ENCODE data around the gene BRICD5.

BRICD5 gene

GRCh38 chr16:2236337-2237101 lies 25.9 kb upstream of the BRICD5 start, which contains the start of gene DNASE1L2 (continued):
- TF ChIP-seq, protein P1, sequence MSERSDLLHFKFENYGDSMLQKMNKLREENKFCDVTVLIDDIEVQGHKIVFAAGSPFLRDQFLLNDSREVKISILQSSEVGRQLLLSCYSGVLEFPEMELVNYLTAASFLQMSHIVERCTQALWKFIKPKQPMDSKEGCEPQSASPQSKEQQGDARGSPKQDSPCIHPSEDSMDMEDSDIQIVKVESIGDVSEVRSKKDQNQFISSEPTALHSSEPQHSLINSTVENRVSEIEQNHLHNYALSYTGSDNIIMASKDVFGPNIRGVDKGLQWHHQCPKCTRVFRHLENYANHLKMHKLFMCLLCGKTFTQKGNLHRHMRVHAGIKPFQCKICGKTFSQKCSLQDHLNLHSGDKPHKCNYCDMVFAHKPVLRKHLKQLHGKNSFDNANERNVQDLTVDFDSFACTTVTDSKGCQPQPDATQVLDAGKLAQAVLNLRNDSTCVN (tag by site-specific recombination; optimal IDR thresholded peaks at IDR 0.05) = no peak
- TF ChIP-seq ZNF169 (tag by site-specific recombination; IDR thresholded peaks at IDR 0.05) (no peak), SP2 (tag by site-specific recombination; IDR thresholded peaks at IDR 0.05) (peak; percentile 26), SCRT2 (tag by site-specific recombination; IDR thresholded peaks at IDR 0.05) (no peak; the same call in 1 of the 2 replicates), ZNF324 (tag by site-specific recombination; IDR thresholded peaks at IDR 0.05) (no peak), ZSCAN23 (tag by site-specific recombination; IDR thresholded peaks at IDR 0.05) (no peak), GLI2 (tag by site-specific recombination; IDR thresholded peaks at IDR 0.05; ENCODE audit: borderline replicate concordance, low read depth) (no peak), GLIS1 (tag by site-specific recombination; IDR thresholded peaks at IDR 0.05) (no peak), YY2 (tag by site-specific recombination; IDR thresholded peaks at IDR 0.05) (no peak), ZNF596 (tag by site-specific recombination; IDR thresholded peaks at IDR 0.05) (no peak), ZNF19 (tag by site-specific recombination; IDR thresholded peaks at IDR 0.05; ENCODE audit: low read depth) (no peak), SP7 (tag by site-specific recombination; IDR thresholded peaks at IDR 0.05) (no peak), ZNF830 (tag by site-specific recombination; IDR thresholded peaks at IDR 0.05; ENCODE audit: low read depth) (no peak), MYNN (tag by site-specific recombination; IDR thresholded peaks at IDR 0.05; ENCODE audit: borderline replicate concordance) (no peak), RBAK (tag by site-specific recombination; IDR thresholded peaks at IDR 0.05) (no peak), ZNF155 (tag by site-specific recombination; IDR thresholded peaks at IDR 0.05) (no peak), ZNF610 (tag by site-specific recombination; IDR thresholded peaks at IDR 0.05; ENCODE audit: borderline replicate concordance) (no peak), PRDM1 (tag by site-specific recombination; IDR thresholded peaks at IDR 0.05) (no peak), ZBTB1 (tag by site-specific recombination; IDR thresholded peaks at IDR 0.05) (no peak), ZNF585B (tag by site-specific recombination; IDR thresholded peaks at IDR 0.05) (no peak), ZFHX2 (tag by site-specific recombination; conservative IDR thresholded peaks at IDR 0.05) (0 out of 2 replicates have a peak, but pooled peaks have one; percentile 19), ZSCAN30 (tag by site-specific recombination; IDR thresholded peaks at IDR 0.05) (no peak), ZNF677 (tag by site-specific recombination; IDR thresholded peaks at IDR 0.05) (no peak), HOXA7 (CRISPR knock-in tag; IDR thresholded peaks at IDR 0.05; ENCODE audit: borderline replicate concordance) (no peak)
- TF ChIP-seq, protein P2, sequence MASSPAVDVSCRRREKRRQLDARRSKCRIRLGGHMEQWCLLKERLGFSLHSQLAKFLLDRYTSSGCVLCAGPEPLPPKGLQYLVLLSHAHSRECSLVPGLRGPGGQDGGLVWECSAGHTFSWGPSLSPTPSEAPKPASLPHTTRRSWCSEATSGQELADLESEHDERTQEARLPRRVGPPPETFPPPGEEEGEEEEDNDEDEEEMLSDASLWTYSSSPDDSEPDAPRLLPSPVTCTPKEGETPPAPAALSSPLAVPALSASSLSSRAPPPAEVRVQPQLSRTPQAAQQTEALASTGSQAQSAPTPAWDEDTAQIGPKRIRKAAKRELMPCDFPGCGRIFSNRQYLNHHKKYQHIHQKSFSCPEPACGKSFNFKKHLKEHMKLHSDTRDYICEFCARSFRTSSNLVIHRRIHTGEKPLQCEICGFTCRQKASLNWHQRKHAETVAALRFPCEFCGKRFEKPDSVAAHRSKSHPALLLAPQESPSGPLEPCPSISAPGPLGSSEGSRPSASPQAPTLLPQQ (tag by site-specific recombination; IDR thresholded peaks at IDR 0.05) = no peak
- TF ChIP-seq, protein P3, sequence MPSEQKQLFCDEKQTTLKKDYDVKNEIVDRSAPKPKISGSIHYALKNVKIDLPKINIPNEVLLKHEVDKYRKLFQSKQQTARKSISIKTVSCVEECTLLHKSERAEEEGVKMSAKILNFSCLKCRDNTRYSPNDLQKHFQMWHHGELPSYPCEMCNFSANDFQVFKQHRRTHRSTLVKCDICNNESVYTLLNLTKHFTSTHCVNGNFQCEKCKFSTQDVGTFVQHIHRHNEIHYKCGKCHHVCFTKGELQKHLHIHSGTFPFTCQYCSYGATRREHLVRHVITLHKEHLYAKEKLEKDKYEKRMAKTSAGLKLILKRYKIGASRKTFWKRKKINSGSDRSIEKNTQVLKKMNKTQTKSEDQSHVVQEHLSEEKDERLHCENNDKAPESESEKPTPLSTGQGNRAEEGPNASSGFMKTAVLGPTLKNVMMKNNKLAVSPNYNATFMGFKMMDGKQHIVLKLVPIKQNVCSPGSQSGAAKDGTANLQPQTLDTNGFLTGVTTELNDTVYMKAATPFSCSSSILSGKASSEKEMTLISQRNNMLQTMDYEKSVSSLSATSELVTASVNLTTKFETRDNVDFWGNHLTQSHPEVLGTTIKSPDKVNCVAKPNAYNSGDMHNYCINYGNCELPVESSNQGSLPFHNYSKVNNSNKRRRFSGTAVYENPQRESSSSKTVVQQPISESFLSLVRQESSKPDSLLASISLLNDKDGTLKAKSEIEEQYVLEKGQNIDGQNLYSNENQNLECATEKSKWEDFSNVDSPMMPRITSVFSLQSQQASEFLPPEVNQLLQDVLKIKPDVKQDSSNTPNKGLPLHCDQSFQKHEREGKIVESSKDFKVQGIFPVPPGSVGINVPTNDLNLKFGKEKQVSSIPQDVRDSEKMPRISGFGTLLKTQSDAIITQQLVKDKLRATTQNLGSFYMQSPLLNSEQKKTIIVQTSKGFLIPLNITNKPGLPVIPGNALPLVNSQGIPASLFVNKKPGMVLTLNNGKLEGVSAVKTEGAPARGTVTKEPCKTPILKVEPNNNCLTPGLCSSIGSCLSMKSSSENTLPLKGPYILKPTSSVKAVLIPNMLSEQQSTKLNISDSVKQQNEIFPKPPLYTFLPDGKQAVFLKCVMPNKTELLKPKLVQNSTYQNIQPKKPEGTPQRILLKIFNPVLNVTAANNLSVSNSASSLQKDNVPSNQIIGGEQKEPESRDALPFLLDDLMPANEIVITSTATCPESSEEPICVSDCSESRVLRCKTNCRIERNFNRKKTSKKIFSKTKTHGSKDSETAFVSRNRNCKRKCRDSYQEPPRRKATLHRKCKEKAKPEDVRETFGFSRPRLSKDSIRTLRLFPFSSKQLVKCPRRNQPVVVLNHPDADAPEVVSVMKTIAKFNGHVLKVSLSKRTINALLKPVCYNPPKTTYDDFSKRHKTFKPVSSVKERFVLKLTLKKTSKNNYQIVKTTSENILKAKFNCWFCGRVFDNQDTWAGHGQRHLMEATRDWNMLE (tag by site-specific recombination; conservative IDR thresholded peaks at IDR 0.05; ENCODE audit: low read depth) = no peak
- TF ChIP-seq, protein P4, sequence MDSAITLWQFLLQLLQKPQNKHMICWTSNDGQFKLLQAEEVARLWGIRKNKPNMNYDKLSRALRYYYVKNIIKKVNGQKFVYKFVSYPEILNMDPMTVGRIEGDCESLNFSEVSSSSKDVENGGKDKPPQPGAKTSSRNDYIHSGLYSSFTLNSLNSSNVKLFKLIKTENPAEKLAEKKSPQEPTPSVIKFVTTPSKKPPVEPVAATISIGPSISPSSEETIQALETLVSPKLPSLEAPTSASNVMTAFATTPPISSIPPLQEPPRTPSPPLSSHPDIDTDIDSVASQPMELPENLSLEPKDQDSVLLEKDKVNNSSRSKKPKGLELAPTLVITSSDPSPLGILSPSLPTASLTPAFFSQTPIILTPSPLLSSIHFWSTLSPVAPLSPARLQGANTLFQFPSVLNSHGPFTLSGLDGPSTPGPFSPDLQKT (IDR thresholded peaks at IDR 0.05; ENCODE audit: borderline replicate concordance, low read depth, low read length) = no peak
- TF ChIP-seq, protein P5, sequence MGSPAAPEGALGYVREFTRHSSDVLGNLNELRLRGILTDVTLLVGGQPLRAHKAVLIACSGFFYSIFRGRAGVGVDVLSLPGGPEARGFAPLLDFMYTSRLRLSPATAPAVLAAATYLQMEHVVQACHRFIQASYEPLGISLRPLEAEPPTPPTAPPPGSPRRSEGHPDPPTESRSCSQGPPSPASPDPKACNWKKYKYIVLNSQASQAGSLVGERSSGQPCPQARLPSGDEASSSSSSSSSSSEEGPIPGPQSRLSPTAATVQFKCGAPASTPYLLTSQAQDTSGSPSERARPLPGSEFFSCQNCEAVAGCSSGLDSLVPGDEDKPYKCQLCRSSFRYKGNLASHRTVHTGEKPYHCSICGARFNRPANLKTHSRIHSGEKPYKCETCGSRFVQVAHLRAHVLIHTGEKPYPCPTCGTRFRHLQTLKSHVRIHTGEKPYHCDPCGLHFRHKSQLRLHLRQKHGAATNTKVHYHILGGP (tag by site-specific recombination; IDR thresholded peaks at IDR 0.05) = no peak
- TF ChIP-seq, protein P6, sequence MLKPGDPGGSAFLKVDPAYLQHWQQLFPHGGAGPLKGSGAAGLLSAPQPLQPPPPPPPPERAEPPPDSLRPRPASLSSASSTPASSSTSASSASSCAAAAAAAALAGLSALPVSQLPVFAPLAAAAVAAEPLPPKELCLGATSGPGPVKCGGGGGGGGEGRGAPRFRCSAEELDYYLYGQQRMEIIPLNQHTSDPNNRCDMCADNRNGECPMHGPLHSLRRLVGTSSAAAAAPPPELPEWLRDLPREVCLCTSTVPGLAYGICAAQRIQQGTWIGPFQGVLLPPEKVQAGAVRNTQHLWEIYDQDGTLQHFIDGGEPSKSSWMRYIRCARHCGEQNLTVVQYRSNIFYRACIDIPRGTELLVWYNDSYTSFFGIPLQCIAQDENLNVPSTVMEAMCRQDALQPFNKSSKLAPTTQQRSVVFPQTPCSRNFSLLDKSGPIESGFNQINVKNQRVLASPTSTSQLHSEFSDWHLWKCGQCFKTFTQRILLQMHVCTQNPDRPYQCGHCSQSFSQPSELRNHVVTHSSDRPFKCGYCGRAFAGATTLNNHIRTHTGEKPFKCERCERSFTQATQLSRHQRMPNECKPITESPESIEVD (tag by site-specific recombination; IDR thresholded peaks at IDR 0.05) = no peak
